GM19395 (cell line): Measurements from ENCODE around the gene TMEM223.
"Not testable (repeated sequence)": the region's sequence is repeated elsewhere in the genome, so short reads cannot be mapped to it uniquely, and the experiment has no call there.

Source experiments
- ATAC-seq: cut with Tn5 transposase; IDR thresholded peaks from one replicate; pipeline ENCODE4 v1.9.1; 2021; ENCODE audit warnings: mild to moderate bottlenecking, moderate library complexity; ENCODE audit not compliant: unreplicated experiment

TMEM223 gene, protein sequence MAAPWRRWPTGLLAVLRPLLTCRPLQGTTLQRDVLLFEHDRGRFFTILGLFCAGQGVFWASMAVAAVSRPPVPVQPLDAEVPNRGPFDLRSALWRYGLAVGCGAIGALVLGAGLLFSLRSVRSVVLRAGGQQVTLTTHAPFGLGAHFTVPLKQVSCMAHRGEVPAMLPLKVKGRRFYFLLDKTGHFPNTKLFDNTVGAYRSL

GRCh38 chr11:62791501-62792201 lies at the start of gene TMEM223:
Gene TMEM223, minus strand, starts transcription at chr11:62792006. Its CDS starts 12 bp downstream, at chr11:62791994.
- ATAC-seq = peak; percentile 61

DNA sequence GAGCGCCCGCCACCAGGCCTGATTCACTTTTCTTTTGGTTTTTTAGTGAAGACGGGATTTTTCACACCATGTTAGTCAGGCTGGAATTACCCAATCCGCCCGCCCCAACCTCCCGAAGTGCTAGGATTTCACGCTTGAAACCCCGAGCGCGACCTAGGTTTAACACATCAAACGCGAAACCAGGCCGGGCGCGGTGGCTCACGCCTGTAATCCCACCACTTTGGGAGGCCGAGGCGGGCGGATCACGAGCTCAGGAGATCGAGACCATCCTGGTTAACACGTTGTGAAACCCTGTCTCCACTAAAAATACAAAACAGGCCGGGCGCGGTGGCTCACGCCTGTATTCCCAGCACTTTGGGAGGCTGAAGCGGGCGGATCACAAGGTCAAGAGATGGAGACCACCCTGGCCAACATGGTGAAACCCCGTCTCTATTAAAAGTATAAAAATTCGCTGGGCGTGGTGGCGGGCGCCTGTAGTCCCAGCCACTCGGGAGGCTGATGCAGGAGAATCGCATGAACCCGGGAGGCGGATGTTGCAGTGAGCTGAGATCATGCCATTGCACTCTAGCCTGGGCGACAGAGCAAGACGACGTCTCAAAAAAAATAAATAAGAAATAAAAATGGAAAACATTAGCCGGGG lies 49.0 kb upstream of the TMEM223 start:
- ATAC-seq = not testable (repeated sequence)

- peak; percentile 50 for ATAC-seq
These were observed 47.5 kb upstream of the TMEM223 start, which contains the start of gene WDR74 for GRCh38 chr11:62839050-62839945. Gene WDR74, minus strand, starts transcription at chr11:62839590. Its CDS starts 20 bp downstream, at chr11:62839570.

DNA sequence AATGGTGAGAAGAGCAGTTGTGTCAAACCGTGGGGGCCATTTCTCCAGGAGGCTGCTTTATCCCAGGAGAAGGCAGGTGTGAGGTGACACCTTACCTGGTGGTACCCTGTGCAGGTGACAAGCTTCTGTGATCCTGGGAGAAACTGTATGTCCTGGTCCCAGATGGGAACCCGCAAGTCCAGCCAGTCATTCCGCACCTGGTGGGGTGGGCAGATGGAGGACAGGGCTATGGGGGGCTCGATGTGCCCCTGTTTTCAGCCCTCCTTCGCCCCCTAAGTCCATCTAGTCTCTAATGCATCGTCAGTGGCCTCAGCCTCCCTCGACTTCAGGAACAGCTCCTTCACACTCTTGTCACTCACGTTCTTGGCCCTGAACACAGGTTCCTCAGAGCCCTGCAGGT lies 43.5 kb upstream of the TMEM223 start:
- ATAC-seq = no peak

DNA sequence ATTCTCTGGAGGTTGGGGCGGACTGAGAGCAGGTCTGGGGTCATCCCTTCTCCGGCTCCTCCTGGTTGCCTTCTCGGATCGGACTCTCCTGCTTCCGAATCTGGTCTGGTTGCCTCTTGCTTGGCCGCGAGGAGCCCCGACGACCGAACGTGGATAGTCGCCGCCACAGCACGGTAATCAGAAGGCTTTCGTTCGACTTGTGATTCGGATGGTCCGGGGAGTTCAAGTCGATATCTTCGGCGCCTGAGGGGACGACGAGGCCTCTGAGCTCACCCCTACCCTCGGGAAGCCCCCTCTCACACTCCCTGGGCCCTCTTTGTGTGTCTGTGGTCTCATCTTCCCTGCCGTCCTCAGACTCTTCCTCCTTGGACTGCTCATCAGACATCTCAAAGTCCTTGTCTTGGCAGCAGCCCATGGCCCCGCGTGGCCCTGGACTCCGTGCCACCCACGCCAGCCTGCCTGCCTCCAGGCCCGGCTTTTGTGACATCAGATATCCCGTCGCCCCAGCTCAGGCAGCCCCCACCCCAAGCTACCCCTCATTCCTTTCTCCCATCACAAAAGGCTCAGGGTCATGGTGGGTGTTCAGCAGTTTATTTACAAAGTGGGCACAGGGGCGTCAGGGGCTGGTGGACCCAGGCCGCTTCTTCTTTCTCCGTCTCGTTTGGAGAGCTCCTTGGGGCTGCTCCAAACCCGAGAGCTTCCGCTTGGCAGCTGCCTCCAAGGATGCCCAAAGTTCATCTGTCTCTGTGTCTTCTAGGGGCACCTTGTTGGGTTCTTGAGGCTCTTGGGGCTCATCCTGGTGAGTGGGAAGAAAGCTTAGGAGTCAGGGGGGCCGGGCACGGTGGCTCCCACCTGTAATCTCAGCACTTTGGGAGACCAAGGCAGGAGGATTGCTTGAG lies 40.8 kb upstream of the TMEM223 start, which contains the start of gene TEX54:
TSS of gene TEX54 (minus strand) at position 506 of the 899 bp plus-strand sequence.
- peak; percentile 21 for ATAC-seq

GRCh38 chr11:62831520-62832335 lies 39.9 kb upstream of the TMEM223 start, which contains the start of gene STX5:
Gene STX5, minus strand, starts transcription at chr11:62832051. Its CDS starts 808 bp downstream, at chr11:62831243.
- peak; percentile 77 for ATAC-seq

GRCh38 chr11:62830904-62831519 lies 39.2 kb upstream of the TMEM223 start:
- ATAC-seq = no peak

DNA sequence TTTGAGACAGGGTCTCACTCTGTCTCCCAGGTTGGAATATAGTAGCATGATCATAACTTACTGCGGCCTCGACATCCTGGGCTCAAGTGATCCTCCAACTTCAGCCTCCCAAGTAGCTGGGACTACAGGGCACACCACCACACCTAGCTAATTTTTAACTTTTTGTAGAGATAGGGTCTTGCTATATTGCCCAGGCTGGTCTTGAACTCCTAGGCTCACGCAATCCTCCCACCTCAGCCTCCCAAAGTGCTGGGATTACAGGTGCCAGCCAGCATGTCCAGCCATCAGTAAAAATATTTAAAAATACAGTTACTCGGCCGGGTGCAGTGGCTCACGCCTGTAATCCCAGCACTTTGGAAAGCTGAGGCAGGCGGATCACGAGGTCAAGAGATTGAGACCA lies 36.3 kb upstream of the TMEM223 start:
- not testable (repeated sequence) for ATAC-seq

DNA sequence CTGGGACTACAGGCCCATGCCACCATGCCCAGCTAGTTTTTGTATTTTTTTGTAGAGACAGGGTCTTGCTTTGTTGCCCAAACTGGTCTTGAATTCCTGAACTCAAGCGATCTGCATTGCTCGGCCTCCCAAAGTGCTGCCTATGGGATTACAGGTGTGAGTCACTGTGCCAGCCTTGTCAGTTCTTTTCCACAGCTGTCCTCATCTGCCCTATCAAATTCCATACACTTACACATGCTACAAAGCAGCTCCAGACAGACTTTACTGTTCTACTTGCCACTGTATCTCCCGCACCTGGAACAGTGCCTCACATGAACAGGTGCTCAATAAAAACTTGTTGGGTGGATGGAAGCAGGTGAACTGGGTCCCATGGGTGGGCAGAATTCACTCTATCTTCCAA lies 31.9 kb upstream of the TMEM223 start:
- ATAC-seq = no peak

DNA sequence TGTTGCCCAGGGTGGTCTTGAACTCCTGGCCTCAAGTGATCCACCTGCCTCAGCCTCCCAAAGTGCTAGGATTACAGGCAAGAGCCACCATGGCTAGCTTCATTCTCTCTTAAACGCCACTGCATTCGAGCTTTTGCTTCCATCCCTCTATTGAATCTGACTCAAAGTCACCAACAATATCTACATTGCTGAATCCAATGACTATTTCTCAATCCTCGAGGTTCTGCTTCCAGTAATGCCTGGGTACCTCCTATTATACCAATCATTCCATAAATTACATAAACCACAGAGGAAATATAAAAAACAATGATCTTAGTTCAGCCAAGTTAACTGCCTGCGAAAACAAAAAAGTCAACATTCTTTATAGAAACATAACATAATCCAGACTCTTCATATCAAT lies 25.3 kb upstream of the TMEM223 start:
- no peak for ATAC-seq

- ATAC-seq = no peak
These were observed 24.8 kb upstream of the TMEM223 start for GRCh38 chr11:62816557-62816956.

DNA sequence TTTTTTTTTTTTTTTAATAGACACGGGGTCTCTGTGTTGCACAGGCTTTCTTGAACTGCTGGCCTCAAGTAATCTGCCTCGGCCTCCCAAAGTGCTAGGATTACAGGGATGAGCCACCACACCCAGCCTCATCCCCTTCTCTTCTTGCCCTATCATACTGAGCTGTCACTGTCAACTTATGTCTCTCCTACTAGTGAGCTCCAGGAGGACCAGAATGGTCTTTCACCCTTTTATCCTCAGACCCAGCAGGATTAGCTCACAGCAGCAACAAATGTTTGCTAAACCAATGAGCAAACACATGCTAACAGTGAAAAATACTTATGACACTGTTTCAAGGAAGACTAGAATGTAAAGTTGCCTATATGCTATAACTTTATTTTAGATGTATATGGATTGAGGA lies 19.9 kb upstream of the TMEM223 start:
- ATAC-seq = no peak

- no peak for ATAC-seq
These were observed 18.9 kb upstream of the TMEM223 start for GRCh38 chr11:62810748-62811147.

GRCh38 chr11:62806611-62807121 lies 14.9 kb upstream of the TMEM223 start:
- no peak for ATAC-seq

GRCh38 chr11:62805961-62806441 lies 14.2 kb upstream of the TMEM223 start:
- no peak for ATAC-seq

DNA sequence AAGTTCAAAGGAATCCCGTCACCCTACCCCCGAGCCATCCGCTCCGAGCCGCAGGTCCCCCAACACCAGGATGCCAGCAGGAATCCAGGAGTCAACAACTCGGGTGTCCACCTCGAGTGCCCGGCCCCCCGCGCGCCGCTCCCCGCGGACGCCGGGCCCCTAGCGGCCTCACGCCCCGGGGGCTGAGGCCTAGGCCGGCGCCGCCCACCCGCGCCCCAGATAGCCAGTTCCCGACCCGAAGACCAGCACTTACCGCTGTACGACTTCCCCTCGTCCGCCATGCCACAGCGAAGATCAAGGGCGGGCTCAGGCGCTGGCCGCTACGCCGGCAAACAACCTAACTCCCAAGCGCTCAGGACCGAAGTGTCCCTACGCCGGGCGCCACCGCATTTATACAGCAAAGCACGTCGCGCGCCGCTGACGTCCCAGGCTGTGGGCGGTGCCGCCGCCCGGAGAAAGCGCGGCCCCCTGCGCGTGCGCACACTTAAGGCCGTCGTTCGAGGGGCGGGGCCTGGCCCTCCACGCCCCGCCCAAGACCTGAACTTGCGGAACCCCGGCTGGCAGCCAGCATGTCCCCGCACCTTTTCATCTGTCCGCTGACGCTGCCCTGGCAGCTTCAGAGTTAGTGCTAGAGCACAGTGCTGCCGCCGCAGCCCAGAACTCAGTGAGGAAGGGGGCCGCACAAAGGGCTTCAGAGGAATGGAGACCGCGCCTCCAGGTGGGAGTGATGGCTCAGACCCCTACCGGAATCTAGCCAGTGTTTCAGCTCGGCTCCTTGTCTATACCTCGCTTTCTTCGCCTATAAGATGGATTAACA lies 13.5 kb upstream of the TMEM223 start, which contains the start of gene NXF1:
TSS of gene NXF1 (minus strand) at position 365 of the 817 bp plus-strand sequence. CDS start at position 281, 84 bp downstream.
- peak; percentile 81 for ATAC-seq
